HFF-Myc (cell line): ENCODE measurements around the gene LRRC41.
A peak's percentile ranks its signal among the peaks of the same experiment; 100 is the strongest.
"Not testable (repeated sequence)": the region's sequence is repeated elsewhere in the genome, so short reads cannot be mapped to it uniquely, and the experiment has no call there.

ENCODE experiments used
- DNase-seq: peaks from one replicate; pipeline ENCODE4 v3.0.0-alpha.2; 2011; ENCODE audit warnings: low read depth; ENCODE audit errors: extremely low read depth
- H3K4me3 ChIP-seq: replicated peaks from 2 replicates; pipeline ENCODE4 v1.5.1; 2011; ENCODE audit warnings: low read depth, mild to moderate bottlenecking, control low read depth, low read length
- CTCF ChIP-seq: IDR thresholded peaks from 2 replicates; pipeline ENCODE4 v1.5.1; 2012; ENCODE audit warnings: mild to moderate bottlenecking, low read depth, low read length, control low read depth; ENCODE audit errors: missing control alignments

LRRC41 gene

GRCh38 chr1:46256523-46256922 lies 46.9 kb downstream of the LRRC41 start:
- DNase-seq: no peak
- no peak for TF ChIP-seq CTCF
- no peak overlapping the region for H3K4me3 ChIP-seq

- no peak for DNase-seq
- no peak for TF ChIP-seq CTCF
- no peak overlapping the region for H3K4me3 ChIP-seq
Observed at GRCh38 chr1:46254668-46255067, 48.7 kb downstream of the LRRC41 start.

- DNase-seq: no peak
- TF ChIP-seq CTCF: peak; percentile 25
- H3K4me3 ChIP-seq: peak overlapping the region; percentile 70
Observed at GRCh38 chr1:46248122-46248920, 55.1 kb downstream of the LRRC41 start.

- TF ChIP-seq CTCF: no peak
- peak; percentile 99 for DNase-seq
- H3K4me3 ChIP-seq: peak within 1 kb of the TSS; percentile 70
Observed at GRCh38 chr1:46247436-46248121, 55.8 kb downstream of the LRRC41 start, which contains the start of gene RAD54L. Gene RAD54L, plus strand, starts transcription at chr1:46247763. Its CDS starts 643 bp downstream, at chr1:46248406.

- no peak for DNase-seq
- no peak for TF ChIP-seq CTCF
- peak overlapping the region; percentile 62 for H3K4me3 ChIP-seq
Observed at GRCh38 chr1:46246548-46247435, 56.6 kb downstream of the LRRC41 start.

GRCh38 chr1:46246136-46246535 lies 57.3 kb downstream of the LRRC41 start:
- not testable (repeated sequence) for DNase-seq, H3K4me3 ChIP-seq
